Left renal cortex interstitium (tissue), 4 donors: Measurements from ENCODE around the gene FOXL2NB. TPM values are rescaled to one million over a fixed set of nuclear protein-coding genes. Genes with fewer than 3 reads are reported as not detected.

Experiments
- DNase-seq, 4 donors: peaks; one replicate each; pipeline ENCODE4 v3.0.0-alpha.2; 2013; ENCODE audit warnings: low read depth in 4 of 4, low spot score in 2 of 4, missing footprints in 1 of 4
- polyA plus RNA-seq, 4 donors: library from polyadenylated mRNA; unstranded; fragments of 120-200 nt; gene quantifications; one replicate each; pipeline ENCODE4 v1.2.1, GENCODE V29; 2013; ENCODE audit not compliant: insufficient read length in 4 of 4

The FOXL2NB gene
- polyA plus RNA-seq, 4 donors: 0.04 to 0.11 (median 0.05) TPM; not detected in 1

DNA sequence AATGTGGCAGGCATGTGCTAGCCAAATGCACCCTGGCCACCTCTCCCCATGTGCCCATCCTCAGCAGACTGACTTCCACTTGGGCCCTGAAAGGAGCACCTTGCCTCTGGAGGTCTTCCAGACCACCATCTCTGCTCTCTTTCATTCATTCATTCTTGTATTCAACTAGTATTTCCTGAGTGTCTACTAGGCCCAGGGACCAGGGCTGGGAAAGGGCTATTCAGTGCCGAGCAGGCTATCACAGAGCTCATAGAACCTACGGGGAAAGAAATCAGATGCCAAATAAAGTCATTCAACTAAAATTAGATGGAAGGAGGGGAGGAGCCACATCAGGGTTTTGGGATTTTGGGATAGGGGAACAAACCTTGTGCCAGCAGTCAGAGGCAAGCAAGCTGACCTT is 40.2 kb downstream of the FOXL2NB start:
- DNase-seq: no peak

DNA sequence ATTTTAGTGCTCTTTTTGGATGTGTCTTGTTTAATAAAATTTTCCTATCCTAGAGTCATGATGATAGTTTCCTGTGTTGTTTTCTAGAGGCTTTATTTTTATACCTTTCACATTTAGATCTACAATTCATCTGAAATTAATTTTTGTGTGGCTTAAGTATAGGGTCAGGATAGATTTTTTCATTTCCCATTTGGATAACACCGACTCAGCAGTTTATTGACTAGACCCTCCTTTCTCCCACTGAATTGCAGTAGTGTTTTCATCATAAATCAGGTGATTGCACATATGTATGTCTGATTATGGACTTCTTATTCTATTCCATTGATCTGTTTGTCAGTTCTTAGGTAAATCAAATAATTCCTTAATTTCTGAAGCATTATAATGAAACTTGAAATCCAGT is 48.7 kb downstream of the FOXL2NB start:
- DNase-seq: no peak

Other genes starting within 250 kb of the FOXL2NB start
- 10 to 100 TPM; 27.4 to 33.2 (median 29.7) TPM for gene PIK3CB, start 112.3 kb upstream of the FOXL2NB start, polyA plus RNA-seq
- not detected for gene FOXL2, start 80 bp upstream of the FOXL2NB start, polyA plus RNA-seq
- not detected for gene PRR23A, start 59.1 kb downstream of the FOXL2NB start, polyA plus RNA-seq
- gene PRR23B, start 73.7 kb downstream of the FOXL2NB start, polyA plus RNA-seq: not detected
- gene PRR23C, start 97.7 kb downstream of the FOXL2NB start, polyA plus RNA-seq: under 1 TPM in 3 of 4 donors, not detected in 1; 0.06 to 0.07 (median 0.06) TPM